Islet precursor cell (in vitro differentiated cells): ENCODE results near the gene SUDS3.
A peak's percentile ranks its signal among the peaks of the same experiment; 100 is the strongest.

Experiments
- DNase-seq: peaks from one replicate; pipeline ENCODE4 v3.0.0-alpha.2; 2018

SUDS3 gene

GRCh38 chr12:118357257-118358007 is 18.9 kb upstream of the SUDS3 start:
- DNase-seq, result no peak

- no peak for DNase-seq
Observed at GRCh38 chr12:118358008-118358359, 18.4 kb upstream of the SUDS3 start.

GRCh38 chr12:118358612-118359540 is 17.5 kb upstream of the SUDS3 start:
- no peak for DNase-seq

GRCh38 chr12:118359541-118359915 is 16.8 kb upstream of the SUDS3 start:
- no peak for DNase-seq

- DNase-seq, result no peak
Observed at GRCh38 chr12:118361092-118361404, 15.3 kb upstream of the SUDS3 start.

GRCh38 chr12:118361889-118362288 is 14.5 kb upstream of the SUDS3 start:
- no peak for DNase-seq

GRCh38 chr12:118368821-118369220 is 7.5 kb upstream of the SUDS3 start:
- DNase-seq, result no peak

GRCh38 chr12:118370601-118371000 is 5.8 kb upstream of the SUDS3 start:
- DNase-seq, result no peak

GRCh38 chr12:118371321-118372282 is 4.8 kb upstream of the SUDS3 start:
- DNase-seq, result peak; percentile 68

- peak; percentile 100 for DNase-seq
Observed at GRCh38 chr12:118372541-118373495, 3.5 kb upstream of the SUDS3 start, which contains the start of gene TAOK3. Gene TAOK3 (minus strand): TSS chr12:118372907. CDS start chr12:118255567, 117,340 bp downstream.

- DNase-seq, result no peak
Observed at GRCh38 chr12:118373616-118374015, 2.7 kb upstream of the SUDS3 start.

- no peak for DNase-seq
Observed at GRCh38 chr12:118374126-118374725, 2.1 kb upstream of the SUDS3 start.

GRCh38 chr12:118374909-118375308 is 1.4 kb upstream of the SUDS3 start:
- DNase-seq, result no peak

- DNase-seq, result no peak
Observed at GRCh38 chr12:118375348-118375747, 1.0 kb upstream of the SUDS3 start.

- no peak for DNase-seq
Observed at GRCh38 chr12:118377021-118377883, 897 bp downstream of the SUDS3 start.

- peak; percentile 73 for DNase-seq
Observed at GRCh38 chr12:118377884-118378470, 1.6 kb downstream of the SUDS3 start.

- DNase-seq, result no peak
Observed at GRCh38 chr12:118391424-118391823, 15.1 kb downstream of the SUDS3 start.

- DNase-seq, result no peak
Observed at GRCh38 chr12:118391836-118392235, 15.5 kb downstream of the SUDS3 start.

GRCh38 chr12:118397708-118398440 is 21.5 kb downstream of the SUDS3 start:
- no peak for DNase-seq
